ENCODE data around the gene ATR. TPM values are rescaled to one million over a fixed set of nuclear protein-coding genes. Genes with fewer than 3 reads are reported as not detected.
"Not testable (repeated sequence)": the region's sequence is repeated elsewhere in the genome, so short reads cannot be mapped to it uniquely, and the experiment has no call there.

The ATR gene
- total RNA-seq, 1 experiment from 2014 or later, result 15.8 TPM

DNA sequence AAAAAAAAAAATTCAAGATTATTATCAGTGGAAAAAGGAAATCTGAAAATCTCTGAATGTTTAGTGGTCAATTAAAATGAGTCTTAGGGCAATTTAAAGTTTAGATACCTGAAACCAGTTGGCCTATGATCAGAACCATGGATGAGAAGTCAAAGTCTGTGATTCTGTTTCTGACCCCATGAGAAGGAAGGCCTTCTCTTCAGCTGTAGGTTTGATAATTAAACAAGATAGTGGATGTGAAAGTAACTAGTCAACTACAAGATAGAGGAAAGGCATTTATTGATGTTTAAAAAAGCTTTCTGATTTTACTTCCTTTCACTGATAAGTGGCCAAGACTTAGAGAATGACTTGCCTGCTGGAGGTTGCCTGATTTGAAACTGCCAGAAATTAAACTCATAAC lies 26.4 kb upstream of the ATR start:
- Histone ChIP-seq H3K9ac (ENCODE audit: extremely low read depth, insufficient read length, low read length) (no peak overlapping the region), H2BK15ac (ENCODE audit: low read depth, low read length) (no peak overlapping the region), H2BK120ac (ENCODE audit: low read depth, low read length, poor library complexity, severe bottlenecking) (no peak overlapping the region), H2BK12ac (ENCODE audit: insufficient read length, low read depth, low read length) (no peak overlapping the region), H2AK5ac (ENCODE audit: insufficient read length, low read length) (no peak overlapping the region), H4K8ac (replicated peaks; ENCODE audit: insufficient read length, low read depth, low read length) (no peak overlapping the region), H3K23ac (ENCODE audit: insufficient read length, low read depth, low read length) (no peak overlapping the region), H3K56ac (ENCODE audit: insufficient read length, low read depth, low read length) (no peak overlapping the region), H4K91ac (ENCODE audit: insufficient read length, low read depth, low read length) (no peak overlapping the region), H4K5ac (ENCODE audit: insufficient read length, low read depth, low read length) (no peak overlapping the region), H2AFZ (ENCODE audit: low read length) (no peak overlapping the region), H3K79me1 (ENCODE audit: insufficient read depth, low read depth, low read length, poor library complexity, severe bottlenecking) (no peaks in the 10 kb centered on the region), H3K4ac (ENCODE audit: low read depth, low read length) (no peak overlapping the region), H3K27me3 (ENCODE audit: insufficient read depth, low read length) (no peaks in the 10 kb centered on the region), H3K23me2 (ENCODE audit: insufficient read length, low read depth, low read length, poor library complexity, severe bottlenecking) (no peaks in the 10 kb centered on the region), H2BK20ac (ENCODE audit: low read depth, low read length, poor library complexity, severe bottlenecking) (no peak overlapping the region), H3T11ph (ENCODE audit: low read length) (no peak overlapping the region), H3K14ac (ENCODE audit: insufficient read depth, low read length) (no peak overlapping the region), H2BK5ac (ENCODE audit: insufficient read length, low read length) (no peak overlapping the region), H3K18ac (ENCODE audit: insufficient read length, low read depth, low read length) (no peak overlapping the region), H3K4me1 (ENCODE audit: insufficient read depth, low read length) (no peaks in the 10 kb centered on the region), H3K79me2 (ENCODE audit: insufficient read depth, low read length) (no peaks in the 10 kb centered on the region), H3K9me3 (ENCODE audit: control insufficient read depth, low read depth, low read length) (no peaks in the 10 kb centered on the region), H3K27ac (ENCODE audit: insufficient read length, low read depth, low read length) (no peak overlapping the region), H3K4me2 (ENCODE audit: insufficient read depth, insufficient read length, low read length) (no peak overlapping the region), H4K20me1 (ENCODE audit: control insufficient read depth, insufficient read depth, insufficient read length) (peaks cover 3% of the 10 kb centered on the region)
- Mint-ChIP-seq H3K4me1 (no peaks in the 10 kb centered on the region), H3K4me3 (no peak overlapping the region), H3K9me3 (no peaks in the 10 kb centered on the region), H3K36me3 (ENCODE audit: insufficient read depth in 1 of 3, low read depth in 3 of 3) (peaks cover 7 to 14% (median 7%) of the 10 kb centered on the region in 3 experiments; a peak in 5 of 7 replicates), H3K27me3 (ENCODE audit: low read depth) (no peaks in the 10 kb centered on the region), H3K27ac (no peak overlapping the region)
- TF ChIP-seq, protein P1, sequence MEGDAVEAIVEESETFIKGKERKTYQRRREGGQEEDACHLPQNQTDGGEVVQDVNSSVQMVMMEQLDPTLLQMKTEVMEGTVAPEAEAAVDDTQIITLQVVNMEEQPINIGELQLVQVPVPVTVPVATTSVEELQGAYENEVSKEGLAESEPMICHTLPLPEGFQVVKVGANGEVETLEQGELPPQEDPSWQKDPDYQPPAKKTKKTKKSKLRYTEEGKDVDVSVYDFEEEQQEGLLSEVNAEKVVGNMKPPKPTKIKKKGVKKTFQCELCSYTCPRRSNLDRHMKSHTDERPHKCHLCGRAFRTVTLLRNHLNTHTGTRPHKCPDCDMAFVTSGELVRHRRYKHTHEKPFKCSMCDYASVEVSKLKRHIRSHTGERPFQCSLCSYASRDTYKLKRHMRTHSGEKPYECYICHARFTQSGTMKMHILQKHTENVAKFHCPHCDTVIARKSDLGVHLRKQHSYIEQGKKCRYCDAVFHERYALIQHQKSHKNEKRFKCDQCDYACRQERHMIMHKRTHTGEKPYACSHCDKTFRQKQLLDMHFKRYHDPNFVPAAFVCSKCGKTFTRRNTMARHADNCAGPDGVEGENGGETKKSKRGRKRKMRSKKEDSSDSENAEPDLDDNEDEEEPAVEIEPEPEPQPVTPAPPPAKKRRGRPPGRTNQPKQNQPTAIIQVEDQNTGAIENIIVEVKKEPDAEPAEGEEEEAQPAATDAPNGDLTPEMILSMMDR (conservative IDR thresholded peaks at IDR 0.05), result no peak
- no peak for DNase-seq

DNA sequence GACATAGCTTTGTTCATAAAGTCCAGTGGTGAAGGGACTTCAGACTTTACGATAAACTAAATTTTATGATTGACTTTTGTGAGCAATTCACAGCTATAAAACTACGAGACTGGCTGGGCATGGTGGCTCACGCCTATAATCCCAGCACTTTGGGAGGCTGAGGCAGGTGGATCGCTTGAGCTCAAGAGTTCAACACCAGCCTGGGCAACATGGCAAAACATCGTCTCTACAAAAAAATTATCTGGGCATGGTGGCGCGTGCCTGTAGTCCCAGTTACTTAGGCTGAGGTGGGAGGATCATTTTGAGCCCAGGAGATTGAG lies 24.8 kb upstream of the ATR start:
- not testable (repeated sequence) for H3K27ac Mint-ChIP-seq; H3K4me3 Mint-ChIP-seq; H2BK20ac ChIP-seq (ENCODE audit: low read depth, low read length, poor library complexity, severe bottlenecking); H4K20me1 ChIP-seq (ENCODE audit: control insufficient read depth, insufficient read depth, insufficient read length); H3K14ac ChIP-seq (ENCODE audit: insufficient read depth, low read length); H2AK5ac ChIP-seq (ENCODE audit: insufficient read length, low read length); H2AFZ ChIP-seq (ENCODE audit: low read length); H3T11ph ChIP-seq (ENCODE audit: low read length); H2BK12ac ChIP-seq (ENCODE audit: insufficient read length, low read depth, low read length); H3K18ac ChIP-seq (ENCODE audit: insufficient read length, low read depth, low read length); H3K23me2 ChIP-seq (ENCODE audit: insufficient read length, low read depth, low read length, poor library complexity, severe bottlenecking); H2BK120ac ChIP-seq (ENCODE audit: low read depth, low read length, poor library complexity, severe bottlenecking); DNase-seq; H4K91ac ChIP-seq (ENCODE audit: insufficient read length, low read depth, low read length); H3K4me2 ChIP-seq (ENCODE audit: insufficient read depth, insufficient read length, low read length); H3K9me3 ChIP-seq (ENCODE audit: control insufficient read depth, low read depth, low read length); H4K8ac ChIP-seq (replicated peaks; ENCODE audit: insufficient read length, low read depth, low read length); H3K9me3 Mint-ChIP-seq; H3K4me1 Mint-ChIP-seq; H3K79me1 ChIP-seq (ENCODE audit: insufficient read depth, low read depth, low read length, poor library complexity, severe bottlenecking); H3K56ac ChIP-seq (ENCODE audit: insufficient read length, low read depth, low read length); H2BK5ac ChIP-seq (ENCODE audit: insufficient read length, low read length); H2BK15ac ChIP-seq (ENCODE audit: low read depth, low read length); H4K5ac ChIP-seq (ENCODE audit: insufficient read length, low read depth, low read length); H3K27me3 Mint-ChIP-seq (ENCODE audit: low read depth); H3K4ac ChIP-seq (ENCODE audit: low read depth, low read length); H3K79me2 ChIP-seq (ENCODE audit: insufficient read depth, low read length); H3K27me3 ChIP-seq (ENCODE audit: insufficient read depth, low read length); H3K23ac ChIP-seq (ENCODE audit: insufficient read length, low read depth, low read length); H3K9ac ChIP-seq (ENCODE audit: extremely low read depth, insufficient read length, low read length); H3K27ac ChIP-seq (ENCODE audit: insufficient read length, low read depth, low read length); H3K4me1 ChIP-seq (ENCODE audit: insufficient read depth, low read length)
- no CpG with 5 or more reads among the region's 7 CpGs for WGBS (ENCODE audit: extremely low coverage, insufficient read length, low lambda C conversion rate)
- peaks cover 9 to 17% (median 11%) of the 10 kb centered on the region in 3 experiments; a peak in 6 of 7 replicates for H3K36me3 Mint-ChIP-seq (ENCODE audit: insufficient read depth in 1 of 3, low read depth in 3 of 3)

Measured in H9 (cell line).